ENCODE results near the gene TOPBP1. TPM values are rescaled to one million over a fixed set of nuclear protein-coding genes. Genes with fewer than 3 reads are reported as not detected.

The TOPBP1 gene
- total and polyA plus RNA-seq, 2 of the 8 experiments (the other 6 are each of a cell fraction or from before 2014, with no cell fraction given), result 19.7 to 35.9 TPM

GRCh38 chr3:133578548-133579191, 83.1 kb downstream of the TOPBP1 start:
- Histone ChIP-seq H2BK120ac (replicated peaks; ENCODE audit: low read depth, low read length) (no peak overlapping the region), H3K9me3 (ENCODE audit: insufficient read depth in 2 of 2, low read depth in 1 of 2, low read length in 1 of 2) (no peaks in the 10 kb centered on the region), H3K4ac (replicated peaks; ENCODE audit: insufficient read length, low read depth, low read length) (no peak overlapping the region), H4K20me1 (replicated peaks in 1 of 2; ENCODE audit: control insufficient read depth in 1 of 2, insufficient read depth in 2 of 2, low read length in 2 of 2) (peaks cover 2 to 18% of the 10 kb centered on the region in 2 experiments), H3K14ac (ENCODE audit: insufficient read length) (no peak overlapping the region), H2BK12ac (ENCODE audit: low read depth, low read length) (no peak overlapping the region), H3K79me2 (ENCODE audit: control insufficient read depth in 1 of 2, insufficient read depth in 2 of 2, low read length in 2 of 2) (peaks cover 32 to 87% of the 10 kb centered on the region in 2 experiments), H3K23ac (ENCODE audit: insufficient read length) (no peak overlapping the region), H4K5ac (ENCODE audit: insufficient read length, low read depth, low read length) (no peak overlapping the region), H4K8ac (ENCODE audit: extremely low read depth, insufficient read depth, low read length) (no peak overlapping the region), H3K9ac (replicated peaks in 1 of 4; ENCODE audit: extremely low read depth in 1 of 4, low read depth in 3 of 4, low read length in 3 of 4) (no peak overlapping the region), H3K4me2 (ENCODE audit: insufficient read depth in 1 of 2, low read depth in 2 of 2, low read length in 2 of 2) (0 out of 4 replicates have a peak overlapping the region, but pooled peaks of 1 of the 2 experiments have one; percentile 36), H3K23me2 (ENCODE audit: low read depth, low read length) (0 out of 2 replicates have a peak, but pooled peaks cover 5% of the 10 kb centered on the region), H3K18ac (ENCODE audit: extremely low read depth, low read length) (no peak overlapping the region), H3K79me1 (ENCODE audit: low read depth, low read length) (peaks cover 2% of the 10 kb centered on the region; the same call in 1 of the 2 replicates), H3K56ac (replicated peaks; ENCODE audit: insufficient read length, low read depth, low read length) (no peak overlapping the region), H4K91ac (replicated peaks; ENCODE audit: insufficient read length, low read length) (no peak overlapping the region), H2BK15ac (ENCODE audit: low read length) (no peak overlapping the region), H3K27ac (ENCODE audit: low read depth, low read length) (no peak overlapping the region), H3K27me3 (replicated peaks in 1 of 4; ENCODE audit: control insufficient read depth in 3 of 4, extremely low read depth in 1 of 4, insufficient read depth in 3 of 4, low read length in 3 of 4) (no peaks in the 10 kb centered on the region), H3K4me3 (ENCODE audit: extremely low read depth in 1 of 4, insufficient read depth in 2 of 4, low read depth in 3 of 4, low read length in 4 of 4) (no peak overlapping the region), H3K4me1 (replicated peaks in 1 of 4; ENCODE audit: control insufficient read depth in 3 of 4, insufficient read depth in 4 of 4, low read length in 3 of 4) (peaks cover 0 to 2% (median 0%) of the 10 kb centered on the region in 4 experiments; a peak in 3 of 7 replicates), H2AFZ (ENCODE audit: low read length) (no peak overlapping the region), H2BK5ac (ENCODE audit: low read depth, low read length) (no peak overlapping the region), H2BK20ac (ENCODE audit: low read length) (no peak overlapping the region), H3K36me3 (ENCODE audit: control insufficient read depth in 2 of 4, insufficient read depth in 4 of 4, low read length in 3 of 4) (peaks cover 10 to 76% (median 47%) of the 10 kb centered on the region in 4 experiments), H2AK5ac (ENCODE audit: low read depth, low read length) (no peak overlapping the region)
- WGBS, 2 experiments (ENCODE audit: extremely low coverage in 1 of 2, insufficient coverage in 1 of 2, insufficient read length in 1 of 2, insufficient replicate concordance in 2 of 2, low coverage in 1 of 2, low lambda C conversion rate in 2 of 2, missing lambda C conversion rate in 1 of 2), result 84% methylated on average over 1 of the region's 1 CpG; no CpG with 5 or more reads in 1 of the 2 experiments
- CTCF ChIA-PET (ENCODE audit: partially characterized antibody), result interaction anchor here (0.7 to 3.6 kb wide), 39 partner anchors 9 to 984 kb away, joined by 3 to 30 read pairs (median 4); no protein-coding TSS in a partner anchor
- POLR2A ChIA-PET (ENCODE audit: partially characterized antibody), result interaction anchor here (0.7 to 1.5 kb wide), 9 partner anchors 9 to 1025 kb away, joined by 3 to 7 read pairs (median 4); no protein-coding TSS in a partner anchor
- DNase-seq (ENCODE audit: low read depth in 1 of 2, low spot score in 2 of 2) (no peak), FAIRE-seq (no peak)
- TF ChIP-seq SRF (IDR thresholded peaks at IDR 0.05; ENCODE audit: low read depth, low read length), result no peak
- TF ChIP-seq TCF12 (IDR thresholded peaks at IDR 0.05; ENCODE audit: low read depth, low read length), result no peak
- peak; percentile 27; the same call in 1 of the 2 replicates for TF ChIP-seq POLR2AphosphoS5 (IDR thresholded peaks at IDR 0.05; ENCODE audit: low read depth, low read length)
- no peak for TF ChIP-seq SUZ12 (IDR thresholded peaks at IDR 0.05; ENCODE audit: low read length)
- TF ChIP-seq TAF1 (IDR thresholded peaks at IDR 0.05; ENCODE audit: low read depth, low read length), result no peak

Measured in H1 (cell line).